Esophagus muscularis mucosa (tissue), 4 donors: Measurements from ENCODE around the gene KIFC1. TPM values are rescaled to one million over a fixed set of nuclear protein-coding genes. Genes with fewer than 3 reads are reported as not detected.

Experiments used
- DNase-seq: peaks from one replicate; pipeline ENCODE4 v3.0.0-alpha.2; 2017; ENCODE audit errors: extremely low spot score
- H3K27ac ChIP-seq, 4 donors: fragments of 200-600 bp; sonication (generic); replicated peaks in 1 of 4; 1 replicate in 3 of 4; 2 replicates in 1 of 4; pipeline ENCODE4 v1.5.1; 2016 to 2019; ENCODE audit warnings: mild to moderate bottlenecking in 1 of 4
- H3K27me3 ChIP-seq, 4 donors: fragments of 200-600 bp; sonication (generic); one replicate each; pipeline versions ENCODE4 v1.5.1 to v1.6.0; 2016 to 2019
- H3K36me3 ChIP-seq, 4 donors: fragments of 200-600 bp; sonication (generic); one replicate each; pipeline ENCODE4 v1.5.1; 2016 to 2019
- H3K4me1 ChIP-seq, 4 donors: fragments of 200-600 bp; sonication (generic); one replicate each; pipeline ENCODE4 v1.5.1; 2016 to 2019
- H3K4me3 ChIP-seq, 4 donors: fragments of 200-600 bp; sonication (generic); 1 replicate in 2 of 4; 2 replicates in 2 of 4; pipeline ENCODE4 v1.5.1; 2016 to 2019; ENCODE audit warnings: mild to moderate bottlenecking in 4 of 4, moderate library complexity in 1 of 4
- H3K9me3 ChIP-seq, 4 donors: fragments of 200-600 bp; sonication (generic); 1 replicate in 3 of 4; 2 replicates in 1 of 4; pipeline ENCODE4 v1.5.1; 2016 to 2019
- EP300 ChIP-seq: sonication (generic); formaldehyde crosslinking; IDR thresholded peaks from one replicate; pipeline ENCODE4 v1.6.1; 2017; ENCODE audit warnings: antibody characterized with exemption
- POLR2A ChIP-seq: fragments of 450-650 bp; IDR thresholded peaks from one replicate; pipeline ENCODE4 v1.6.1; 2017; ENCODE audit warnings: antibody characterized with exemption, moderate library complexity, mild to moderate bottlenecking, low read depth
- POLR2AphosphoS5 ChIP-seq, 2 donors: sonication (generic); formaldehyde crosslinking; IDR thresholded peaks; one replicate each; pipeline ENCODE4 v1.6.1; 2017; ENCODE audit warnings: antibody characterized with exemption in 2 of 2
- WGBS: methylation state at CpG from one replicate; pipeline ENCODE4 v1.1.5; 2018; 5-methylcytosine and 5-hydroxymethylcytosine counted together
- intact Hi-C: fragments of 100-400 bp; cut with DNase I; formaldehyde crosslinking; loops from one replicate; pipeline ENCODE4 v1.15.1; 2023
- total RNA-seq, 4 donors: library from RNA; depleted of rRNA; stranded (reverse); fragments of >200 nt; gene quantifications; one replicate each; pipeline versions ENCODE4 v1.1.0 to v1.2.1, GENCODE V29; 2016
- TF ChIP-seq, protein P1 (sequence below), 3 experiments: fragments of 200-600 bp in 2 of 3; fragments of 450-650 bp in 1 of 3; sonication (generic) in 2 of 3; IDR thresholded peaks; one replicate each; pipeline ENCODE4 v1.5.1; 2017 to 2019; ENCODE audit warnings: antibody characterized with exemption in 3 of 3, mild to moderate bottlenecking in 2 of 3, moderate library complexity in 1 of 3

Gene KIFC1
- total RNA-seq, 4 donors from 2014 or later: 0.39 to 1.1 (median 0.42) TPM; not detected in 1

DNA sequence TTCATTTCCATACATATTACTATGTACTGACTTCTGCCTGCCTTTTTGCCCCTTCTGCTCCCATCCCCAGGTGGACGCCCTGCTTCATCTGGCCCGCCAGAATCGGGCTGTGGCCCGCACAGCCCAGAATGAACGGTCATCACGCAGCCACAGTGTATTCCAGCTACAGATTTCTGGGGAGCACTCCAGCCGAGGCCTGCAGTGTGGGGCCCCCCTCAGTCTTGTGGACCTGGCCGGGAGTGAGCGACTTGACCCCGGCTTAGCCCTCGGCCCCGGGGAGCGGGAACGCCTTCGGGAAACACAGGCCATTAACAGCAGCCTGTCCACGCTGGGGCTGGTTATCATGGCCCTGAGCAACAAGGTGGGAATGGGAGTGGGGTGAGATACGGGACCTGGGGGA is 14.5 kb downstream of the KIFC1 start:
- H3K36me3 ChIP-seq: no peaks in the 10 kb centered on the region
- H3K4me1 ChIP-seq: peaks cover 0 to 9% (median 8%) of the 10 kb centered on the region in 4 donors
- H3K27me3 ChIP-seq: no peaks in the 10 kb centered on the region
- 94% methylated on average over 8 of the region's 17 CpGs for WGBS
- no peak for TF ChIP-seq POLR2AphosphoS5 (IDR thresholded peaks at IDR 0.05)
- no peak for TF ChIP-seq EP300
- TF ChIP-seq, protein P1, sequence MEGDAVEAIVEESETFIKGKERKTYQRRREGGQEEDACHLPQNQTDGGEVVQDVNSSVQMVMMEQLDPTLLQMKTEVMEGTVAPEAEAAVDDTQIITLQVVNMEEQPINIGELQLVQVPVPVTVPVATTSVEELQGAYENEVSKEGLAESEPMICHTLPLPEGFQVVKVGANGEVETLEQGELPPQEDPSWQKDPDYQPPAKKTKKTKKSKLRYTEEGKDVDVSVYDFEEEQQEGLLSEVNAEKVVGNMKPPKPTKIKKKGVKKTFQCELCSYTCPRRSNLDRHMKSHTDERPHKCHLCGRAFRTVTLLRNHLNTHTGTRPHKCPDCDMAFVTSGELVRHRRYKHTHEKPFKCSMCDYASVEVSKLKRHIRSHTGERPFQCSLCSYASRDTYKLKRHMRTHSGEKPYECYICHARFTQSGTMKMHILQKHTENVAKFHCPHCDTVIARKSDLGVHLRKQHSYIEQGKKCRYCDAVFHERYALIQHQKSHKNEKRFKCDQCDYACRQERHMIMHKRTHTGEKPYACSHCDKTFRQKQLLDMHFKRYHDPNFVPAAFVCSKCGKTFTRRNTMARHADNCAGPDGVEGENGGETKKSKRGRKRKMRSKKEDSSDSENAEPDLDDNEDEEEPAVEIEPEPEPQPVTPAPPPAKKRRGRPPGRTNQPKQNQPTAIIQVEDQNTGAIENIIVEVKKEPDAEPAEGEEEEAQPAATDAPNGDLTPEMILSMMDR (IDR thresholded peaks at IDR 0.05): no peak
- no peak for TF ChIP-seq POLR2A
- H3K27ac ChIP-seq: no peak overlapping the region
- no peak overlapping the region for H3K4me3 ChIP-seq
- intact Hi-C loops: no loop called here
- no peaks in the 10 kb centered on the region for H3K9me3 ChIP-seq
- no peak for DNase-seq

DNA sequence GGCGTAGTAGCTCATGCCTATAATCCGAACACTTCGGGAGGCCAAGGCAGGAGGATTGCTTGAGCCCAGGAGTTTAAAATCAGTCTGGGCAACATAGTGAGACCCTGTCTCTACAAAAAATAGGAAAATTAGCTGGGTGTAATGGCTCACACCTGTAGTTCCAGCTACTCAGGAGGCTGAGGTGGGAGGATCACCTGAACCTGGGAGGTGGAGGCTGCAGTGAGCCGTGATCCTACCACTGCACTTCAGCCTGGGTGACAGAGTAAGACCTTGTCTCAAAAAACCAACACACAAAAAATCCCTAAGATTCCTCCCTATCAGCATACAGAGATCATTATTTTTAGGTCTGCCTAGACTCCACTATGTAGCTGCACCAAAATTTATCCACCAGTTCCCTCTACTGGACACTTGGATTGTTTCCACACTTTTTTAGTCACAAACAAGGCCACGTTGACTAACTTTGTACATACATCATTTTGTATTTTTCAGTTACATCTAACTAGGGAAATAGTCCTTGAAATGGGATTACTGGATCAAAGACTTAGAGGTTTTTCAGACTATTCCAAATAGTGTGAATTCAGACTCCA is 15.6 kb downstream of the KIFC1 start:
- Histone ChIP-seq H3K27ac (no peak overlapping the region), H3K9me3 (no peaks in the 10 kb centered on the region), H3K27me3 (no peaks in the 10 kb centered on the region), H3K36me3 (peaks cover 0 to 2% (median 2%) of the 10 kb centered on the region in 4 donors), H3K4me1 (peaks cover 8 to 19% (median 18%) of the 10 kb centered on the region in 4 donors), H3K4me3 (no peak overlapping the region)
- intact Hi-C loops: no loop called here
- TF ChIP-seq POLR2A (no peak), POLR2AphosphoS5 (IDR thresholded peaks at IDR 0.05) (no peak), EP300 (no peak)
- TF ChIP-seq, protein P1 (IDR thresholded peaks at IDR 0.05): no peak
- no peak for DNase-seq
- 84% methylated on average over 5 of the region's 5 CpGs for WGBS

DNA sequence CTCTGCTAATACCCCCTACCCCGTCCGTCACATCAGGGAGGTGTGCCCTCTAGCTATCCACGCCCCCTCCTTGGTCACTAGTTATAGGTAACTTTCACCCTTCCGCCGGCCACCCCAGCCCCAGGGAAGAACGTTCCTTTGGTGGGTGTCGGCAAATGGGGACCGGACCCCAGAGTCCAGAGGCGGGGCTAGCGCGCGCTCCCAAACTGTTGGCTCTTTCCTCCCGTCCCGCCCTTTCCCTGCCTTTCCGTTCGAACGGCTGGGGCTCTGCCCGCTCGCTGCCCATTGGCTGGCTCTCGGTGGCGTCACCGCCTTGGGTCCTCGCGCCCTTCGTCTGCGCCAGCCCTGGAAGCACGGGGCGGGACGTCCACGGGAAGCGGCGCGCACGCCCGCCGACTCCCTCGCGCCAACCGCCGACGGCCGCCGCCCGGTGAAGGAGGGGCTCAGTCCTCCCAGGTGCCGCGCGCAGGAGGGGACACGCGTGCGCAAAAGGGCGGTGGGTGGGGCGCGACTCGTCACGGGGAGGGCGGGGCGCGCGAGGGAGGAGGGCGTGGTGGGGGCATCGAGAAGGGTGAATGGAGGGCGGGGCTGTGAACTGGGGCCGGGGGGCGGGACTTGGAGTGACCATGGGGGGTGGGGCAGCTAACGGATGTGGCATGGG is 18.6 kb downstream of the KIFC1 start:
- WGBS: 0% methylated on average over 19 of the region's 65 CpGs
- intact Hi-C loops: no loop called here

DNA sequence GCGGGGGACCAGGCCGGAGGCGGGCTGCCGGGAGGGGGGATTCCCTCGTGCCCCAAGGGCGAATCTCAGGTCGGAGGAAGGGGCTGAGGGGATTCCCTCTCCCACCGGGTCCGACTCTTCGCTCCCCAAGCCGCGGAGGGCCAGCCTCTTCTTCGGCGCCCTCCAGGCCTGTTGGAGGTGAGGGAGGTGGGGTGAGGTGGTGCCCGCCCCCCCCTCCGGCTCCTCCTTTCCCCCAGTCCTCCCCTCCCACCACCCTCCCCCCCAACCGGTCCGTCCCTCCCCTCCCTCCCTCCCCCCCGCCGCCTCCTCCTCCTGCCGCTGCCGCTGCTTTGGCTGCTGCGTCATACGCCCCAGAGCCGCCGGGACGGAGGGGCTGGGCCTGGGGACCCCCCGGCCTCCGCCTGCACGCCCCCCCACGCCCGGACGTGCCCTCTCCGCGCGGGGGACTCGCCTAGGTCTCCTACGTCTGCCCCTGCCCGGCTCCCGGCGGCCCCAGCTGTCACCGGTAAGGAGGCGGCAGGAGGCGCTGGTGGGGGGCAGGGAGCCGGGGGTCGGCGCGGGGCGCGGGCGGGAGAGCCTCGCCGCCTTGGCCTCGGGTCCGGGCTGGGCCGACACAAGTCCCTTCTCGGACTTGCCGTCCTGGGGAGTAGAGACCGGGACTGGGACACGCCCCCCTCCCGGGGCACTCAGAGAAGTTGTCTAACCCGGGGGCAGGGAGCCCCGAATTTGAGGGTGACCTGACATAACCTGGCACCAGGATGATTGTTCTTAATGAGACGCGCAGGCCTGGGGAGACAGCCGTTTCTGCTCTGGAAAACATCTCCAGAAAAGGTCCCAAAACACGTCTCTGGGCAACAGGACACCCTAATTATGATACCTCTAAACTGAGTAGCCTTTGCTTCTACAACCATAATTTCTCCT is 19.3 kb downstream of the KIFC1 start, which contains the start of gene PHF1:
TSS of gene PHF1 (plus strand) at position 304 of the 921 bp plus-strand sequence. CDS start 1,250 bp downstream, outside the sequence.
- peaks cover 24 to 40% (median 39%) of the 10 kb centered on the region in 4 donors for H3K36me3 ChIP-seq
- H3K9me3 ChIP-seq: no peaks in the 10 kb centered on the region
- peak within 1 kb of the TSS; percentile 97 to 100 (median 100) for H3K27ac ChIP-seq
- no peak for TF ChIP-seq EP300
- TF ChIP-seq POLR2AphosphoS5 (IDR thresholded peaks at IDR 0.05): peak; percentile 56 to 86
- TF ChIP-seq POLR2A: peak; percentile 36
- peak within 1 kb of the TSS; percentile 99 to 100 (median 100) for H3K4me3 ChIP-seq
- no peaks in the 10 kb centered on the region for H3K27me3 ChIP-seq
- intact Hi-C loops: no loop called here
- whole genome bisulfite sequencing: 0% methylated on average over 15 of the region's 67 CpGs
- H3K4me1 ChIP-seq: peaks cover 12 to 57% (median 54%) of the 10 kb centered on the region in 4 donors
- no peak for DNase-seq

More for the DNA sequence above, 18.6 kb downstream of the KIFC1 start:
- H3K27ac ChIP-seq: peak overlapping the region; percentile 97 to 100 (median 100)
- H3K4me3 ChIP-seq: peak overlapping the region; percentile 99 to 100 (median 100)
- peak; percentile 55 for TF ChIP-seq POLR2A
- TF ChIP-seq POLR2AphosphoS5 (IDR thresholded peaks at IDR 0.05): peak; percentile 77 to 96
- TF ChIP-seq, protein P1 (IDR thresholded peaks at IDR 0.05): peak in 1 of 3 experiments; percentile 6
- peak; percentile 41 for TF ChIP-seq EP300
- peaks cover 12 to 49% (median 46%) of the 10 kb centered on the region in 4 donors for H3K4me1 ChIP-seq
- peak; percentile 99 for DNase-seq
- H3K36me3 ChIP-seq: peaks cover 24 to 32% (median 31%) of the 10 kb centered on the region in 4 donors
- H3K27me3 ChIP-seq: no peaks in the 10 kb centered on the region
- no peaks in the 10 kb centered on the region for H3K9me3 ChIP-seq
